Stimulated activated CD8-positive, alpha-beta memory T cell treated with anti-CD3 and anti-CD28 coated beads, Interleukin-4, amount 100 ng/mL, for 1 hour (primary cell): Measurements from ENCODE around the gene IFIH1.
A peak's percentile ranks its signal among the peaks of the same experiment; 100 is the strongest.

Experiments
- DNase-seq, 2 donors: peaks; one replicate each; pipeline ENCODE4 v3.0.0-alpha.2; 2020; ENCODE audit warnings: low read depth in 2 of 2, low spot score in 1 of 2

Gene IFIH1

DNA sequence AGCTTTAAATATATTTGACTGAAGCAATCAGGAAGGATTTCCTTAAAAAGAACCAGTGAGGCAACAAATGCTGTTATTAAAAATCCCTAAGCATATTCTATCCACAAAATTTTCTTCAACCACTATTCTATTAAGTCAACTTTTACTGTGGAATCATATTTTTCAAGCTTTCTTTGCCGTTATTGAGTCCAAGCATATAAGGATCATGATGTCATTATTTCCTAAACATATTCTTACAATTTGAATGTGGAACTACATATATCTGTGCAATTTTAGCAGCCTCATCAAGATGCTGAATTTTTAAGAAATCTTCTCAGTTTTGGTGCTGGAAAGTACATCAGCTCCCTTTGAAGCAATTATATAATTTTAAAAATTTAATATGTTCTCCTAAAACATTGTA is 5.6 kb downstream of the IFIH1 start:
- DNase-seq: no peak

DNA sequence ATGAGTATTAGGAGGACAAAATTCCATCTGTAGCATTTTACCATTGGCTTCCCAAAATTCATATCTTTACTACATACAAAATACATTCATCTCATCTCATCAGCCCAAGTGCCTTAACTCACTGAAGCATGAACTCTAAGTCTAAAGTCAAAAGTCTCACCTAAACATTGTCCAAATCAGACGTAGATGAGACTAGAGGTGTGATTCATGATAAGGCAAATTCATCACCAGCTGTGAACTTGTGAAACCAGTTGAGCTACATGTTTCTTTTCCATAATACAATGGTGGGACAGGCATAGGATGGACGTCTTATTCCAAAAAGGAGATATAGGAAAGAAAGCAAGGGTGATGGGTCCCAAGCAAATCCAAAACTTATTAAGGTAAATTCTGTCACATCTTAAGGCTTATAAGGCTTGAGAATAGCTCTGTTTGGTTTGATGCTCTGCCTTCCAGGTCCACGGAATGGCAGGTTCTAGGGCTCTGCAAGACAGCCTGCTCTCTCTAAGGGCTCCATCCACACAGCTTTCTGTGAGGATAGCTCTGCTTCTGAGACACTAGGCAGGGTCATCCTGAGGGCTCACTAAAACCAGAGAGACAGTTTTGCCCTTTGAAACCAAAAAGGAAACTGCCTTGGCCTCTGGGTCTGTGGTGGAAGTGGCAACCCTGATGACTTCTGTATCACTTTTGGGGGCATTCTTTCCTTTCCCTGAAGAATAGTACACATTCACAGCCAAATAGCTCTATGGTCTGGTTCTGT is 9.6 kb downstream of the IFIH1 start:
- DNase-seq: no peak

- no peak for DNase-seq
Observed at GRCh38 chr2:162305901-162306300, 12.6 kb downstream of the IFIH1 start.

DNA sequence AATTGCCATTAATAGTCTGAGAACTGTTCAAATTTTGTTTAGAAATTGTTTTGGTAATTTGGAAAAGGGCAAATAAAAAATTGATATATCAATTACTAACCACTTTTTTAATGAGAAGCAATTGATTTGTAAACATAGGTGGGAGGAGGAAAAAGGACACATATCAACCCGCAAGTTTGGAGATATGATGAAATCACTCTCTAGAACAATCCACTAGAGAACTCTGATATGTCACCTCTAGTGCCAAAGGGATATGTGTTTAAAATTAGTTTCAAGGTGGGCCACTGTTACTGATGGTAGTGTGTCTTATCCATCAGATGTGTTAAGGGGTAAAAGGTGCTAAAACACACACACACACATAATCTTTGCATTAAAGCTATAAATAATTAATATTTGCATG is 16.6 kb downstream of the IFIH1 start:
- no peak for DNase-seq

GRCh38 chr2:162301151-162301804 is 17.2 kb downstream of the IFIH1 start:
- peak; percentile 16 to 23 for DNase-seq

GRCh38 chr2:162300266-162300665 is 18.2 kb downstream of the IFIH1 start:
- DNase-seq: no peak

DNA sequence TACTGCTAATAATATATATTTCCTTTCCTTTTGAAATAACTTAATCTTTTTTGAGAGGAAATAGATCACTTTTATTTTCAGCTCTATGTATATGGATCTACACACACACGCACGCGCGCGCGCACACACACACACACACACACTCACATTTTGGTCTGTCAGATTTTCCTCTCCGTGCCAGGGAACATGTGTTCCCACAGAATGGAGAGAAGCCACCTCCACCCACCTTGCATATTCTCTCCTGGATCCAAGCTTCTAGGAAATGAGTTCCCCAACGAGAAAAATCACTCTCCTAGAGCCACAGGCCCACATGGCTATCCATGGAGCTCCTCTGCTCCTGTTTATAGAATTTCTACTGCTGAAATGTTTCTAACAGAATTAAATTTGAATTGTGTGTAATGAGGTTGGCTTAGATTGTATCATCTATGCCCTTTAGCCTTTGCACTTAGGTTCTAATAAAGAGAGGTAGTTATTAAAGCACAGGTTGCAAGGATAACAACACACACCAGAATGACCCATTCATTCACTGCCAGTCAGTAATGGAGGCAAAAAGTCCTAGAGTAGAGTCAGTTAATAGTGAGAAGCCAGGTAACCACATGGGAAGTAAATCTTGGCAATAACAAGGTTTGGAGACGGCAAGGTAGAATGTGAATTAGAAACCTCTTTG is 19.7 kb downstream of the IFIH1 start:
- no peak for DNase-seq

- peak in 1 of 2 donors; percentile 19 for DNase-seq
Observed at GRCh38 chr2:162297925-162298552, 20.4 kb downstream of the IFIH1 start.

DNA sequence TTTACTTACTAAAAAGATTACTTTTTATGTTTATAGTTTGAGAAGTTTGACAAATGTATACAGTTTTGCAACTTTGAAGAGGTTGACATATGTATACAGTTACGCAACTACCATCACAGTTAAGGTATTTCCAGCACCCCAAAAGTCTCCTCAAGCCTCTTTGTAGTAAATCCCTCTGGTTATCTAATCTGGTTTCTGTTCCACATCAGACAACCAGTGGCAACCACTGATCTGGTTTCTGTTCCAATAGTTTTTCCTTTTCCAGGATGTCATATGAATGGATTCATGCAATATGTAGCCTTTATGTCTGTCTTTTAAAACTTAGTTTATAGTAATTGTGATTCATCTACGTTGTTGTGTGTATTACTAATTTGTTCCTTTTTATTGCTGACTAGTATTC is 23.5 kb downstream of the IFIH1 start:
- DNase-seq: no peak

- DNase-seq: no peak
Observed at GRCh38 chr2:162293122-162293786, 25.2 kb downstream of the IFIH1 start.

DNA sequence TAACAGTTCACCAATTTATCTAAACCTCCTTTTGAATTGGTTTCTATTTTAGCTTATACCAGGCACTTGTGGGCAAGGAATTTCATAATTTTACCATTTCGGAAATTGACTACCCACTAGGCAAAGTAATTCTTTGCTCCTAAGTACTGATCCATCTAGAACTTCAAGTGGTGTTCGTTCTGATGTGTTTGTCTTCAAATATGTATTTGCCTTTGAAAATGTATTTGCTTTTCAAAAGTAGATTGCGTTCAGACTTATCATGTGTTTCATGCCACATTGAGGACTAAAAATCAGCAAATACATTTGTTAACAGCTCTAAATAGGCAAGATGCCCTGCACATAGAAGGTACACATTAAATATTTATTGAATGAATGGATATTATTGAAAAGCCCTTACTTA is 26.7 kb downstream of the IFIH1 start:
- no peak for DNase-seq

DNA sequence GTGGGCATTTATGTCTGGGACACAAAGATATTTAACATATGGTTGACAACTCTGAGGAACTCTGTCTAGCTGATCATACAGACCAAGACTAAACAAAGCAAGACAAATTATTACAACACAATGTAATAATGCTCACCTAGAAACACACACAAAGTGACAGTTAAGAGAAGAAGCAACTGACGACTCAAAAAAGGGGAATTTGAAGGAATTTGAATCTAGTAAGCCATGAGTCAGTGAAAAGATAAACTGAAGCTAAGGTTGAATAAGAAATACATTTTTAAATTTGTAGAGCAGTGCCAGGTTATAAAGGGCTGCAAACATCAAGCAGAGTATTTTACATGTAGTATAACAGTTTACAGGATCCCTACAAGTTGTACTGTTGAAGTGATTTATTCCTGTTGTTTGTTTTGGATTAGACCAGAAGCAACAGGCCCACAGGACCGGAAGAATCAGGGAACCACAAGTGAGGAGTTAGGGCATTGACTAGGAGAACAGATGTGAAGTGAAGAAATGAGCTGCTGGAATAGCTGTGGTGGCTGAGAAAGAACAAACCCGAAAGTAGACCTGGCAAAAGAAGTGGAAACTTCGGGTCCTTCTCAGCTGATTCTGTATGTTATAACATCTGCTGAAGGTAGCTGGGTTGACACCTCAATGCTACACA is 35.6 kb downstream of the IFIH1 start:
- DNase-seq: no peak

GRCh38 chr2:162280654-162281053 is 37.8 kb downstream of the IFIH1 start:
- DNase-seq: no peak

DNA sequence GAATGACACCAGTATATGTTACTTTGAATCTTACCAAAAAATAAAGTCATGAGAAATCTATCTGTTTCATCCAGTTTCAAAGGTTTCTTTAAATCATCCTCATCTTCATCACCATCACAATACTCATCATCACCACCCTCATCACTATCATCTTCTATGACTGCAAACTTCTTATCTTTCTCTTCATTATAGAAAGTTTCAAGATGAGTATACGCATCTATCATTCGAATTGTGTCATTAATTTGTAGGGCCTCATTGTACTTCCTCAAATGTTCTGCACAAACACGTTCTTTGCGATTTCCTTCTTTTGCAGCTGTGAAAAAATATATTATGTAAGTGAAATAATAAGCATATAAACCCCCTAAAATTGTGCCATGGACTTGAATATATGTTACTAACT is 41.1 kb downstream of the IFIH1 start:
- DNase-seq: no peak

DNA sequence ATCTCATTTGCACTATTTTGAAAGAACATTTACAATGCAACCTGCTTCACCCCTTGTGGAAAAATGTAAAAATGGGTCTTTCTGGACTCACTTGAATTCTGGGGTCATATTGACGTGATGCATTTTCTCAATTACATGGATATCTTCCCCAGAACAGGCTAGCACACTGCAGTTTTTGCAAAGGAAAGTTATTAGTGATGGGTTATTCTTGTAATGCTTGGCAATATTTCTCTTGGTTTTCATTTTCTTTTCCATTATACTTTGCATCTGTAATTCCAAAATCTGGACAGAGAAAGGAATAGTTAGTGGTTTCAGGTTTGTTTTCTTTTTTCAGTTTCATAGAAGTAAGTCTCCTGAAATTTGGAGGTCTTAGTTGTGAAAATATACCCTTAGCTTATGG is 50.5 kb downstream of the IFIH1 start:
- no peak for DNase-seq

- DNase-seq: no peak
Observed at GRCh38 chr2:162267496-162267895, 51.0 kb downstream of the IFIH1 start.

- no peak for DNase-seq
Observed at GRCh38 chr2:162266460-162266760, 52.1 kb downstream of the IFIH1 start.

DNA sequence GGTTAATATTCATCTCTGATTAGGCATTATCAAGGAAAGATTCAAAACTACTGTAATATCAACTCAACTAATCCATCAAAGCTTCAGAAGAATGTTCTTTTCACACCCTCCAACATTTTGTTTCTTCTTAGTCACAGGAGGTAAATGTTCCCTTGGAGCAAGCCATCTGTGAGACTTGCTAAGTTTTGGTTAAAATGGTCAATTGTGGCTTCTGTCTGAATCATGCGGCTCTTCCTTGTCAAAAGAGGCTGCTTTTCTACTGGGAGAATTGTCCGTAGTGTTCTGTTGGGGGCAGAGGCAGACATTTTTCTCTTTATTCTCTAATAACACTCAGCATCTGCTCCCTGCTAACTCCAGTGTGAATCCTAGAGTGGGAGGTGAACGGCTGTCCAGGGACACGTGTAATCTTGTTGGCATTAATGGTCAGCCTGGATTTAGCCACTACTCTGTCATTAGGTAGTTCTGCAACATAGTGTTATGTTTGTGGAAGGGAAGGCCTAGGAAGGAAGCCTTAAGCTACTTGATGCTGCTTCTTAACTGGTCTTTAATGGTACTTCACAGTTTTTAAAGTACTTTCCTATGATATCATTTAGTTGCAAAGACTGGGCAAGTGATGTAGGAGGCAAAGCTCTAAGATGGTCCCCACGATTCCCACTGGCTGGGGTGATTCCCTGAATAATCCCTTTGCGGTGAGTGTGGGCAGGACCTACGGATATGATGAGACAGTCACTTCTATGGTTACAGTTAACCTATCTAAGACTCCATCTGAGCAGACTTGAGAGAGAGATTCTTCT is 52.6 kb downstream of the IFIH1 start:
- DNase-seq: no peak

DNA sequence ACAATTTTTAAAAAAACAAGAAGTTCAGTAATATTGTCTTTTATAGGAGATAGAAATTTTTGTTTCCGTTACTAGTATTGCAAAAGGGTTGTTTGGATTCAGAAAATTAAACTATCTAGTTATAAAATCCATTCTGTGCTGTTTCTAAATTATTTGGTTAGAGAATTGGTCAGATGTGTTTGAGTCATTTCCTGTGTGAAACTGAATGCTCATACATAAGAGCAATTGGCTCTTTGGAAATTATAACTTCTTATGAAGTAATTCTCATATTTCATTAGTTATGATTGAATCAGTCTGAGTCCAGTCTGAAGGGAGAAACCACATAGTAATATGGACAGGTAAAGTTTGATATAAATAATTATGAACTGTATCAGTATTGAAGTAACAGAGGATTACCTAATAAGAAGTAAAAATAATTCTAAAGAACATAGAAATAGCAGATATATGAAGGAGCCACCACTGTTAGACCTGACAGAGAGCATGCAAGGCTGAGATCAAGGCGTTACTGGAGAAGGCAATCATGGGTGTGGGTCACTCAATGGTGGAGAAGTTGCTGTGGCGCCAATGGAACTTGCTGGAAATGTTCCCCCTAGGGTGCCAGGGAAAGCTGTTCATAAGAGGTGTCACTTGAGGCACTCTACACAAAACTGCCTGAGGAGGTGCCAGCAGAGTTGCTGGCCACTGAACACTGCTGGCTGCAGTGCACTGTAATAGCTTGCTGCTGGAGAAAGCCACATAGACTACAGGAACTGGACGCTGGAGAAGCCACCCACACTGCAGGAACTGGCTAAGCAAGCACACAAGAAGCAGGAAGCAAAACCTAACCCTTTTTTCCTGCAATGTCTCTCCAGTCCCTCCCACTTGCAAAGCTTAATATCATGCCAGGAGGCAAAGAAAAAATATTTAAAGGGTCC is 57.2 kb downstream of the IFIH1 start:
- no peak for DNase-seq
